ENCODE measurements around the gene ING5.

ING5 gene

DNA sequence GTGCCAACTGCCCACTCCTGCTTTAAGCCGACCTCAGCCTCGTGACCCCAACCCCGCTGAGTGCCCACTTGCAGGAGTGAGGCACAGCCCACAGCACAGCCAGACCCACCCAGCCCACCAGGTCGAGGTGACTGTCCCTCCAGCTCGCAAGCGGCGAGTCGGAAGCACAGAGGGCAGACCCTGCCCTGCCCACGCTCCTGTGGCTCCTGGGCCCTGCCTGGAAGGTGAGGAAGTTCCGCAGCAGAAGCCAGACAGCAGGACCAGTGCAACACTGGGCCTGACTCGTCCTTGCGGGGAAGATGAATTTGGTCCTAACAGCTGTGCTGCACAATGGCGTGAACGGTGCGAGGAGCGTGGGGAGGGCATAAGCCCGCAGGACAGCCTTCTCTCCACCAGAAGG lies 25.2 kb upstream of the ING5 start:
- Histone ChIP-seq H3K4me1 (ENCODE audit: control insufficient read depth, insufficient read depth, low read length) (peaks cover 4% of the 10 kb centered on the region), H3K4me3 (ENCODE audit: low read length) (no peak overlapping the region), H3K36me3 (ENCODE audit: control insufficient read depth, insufficient read depth, low read length) (peaks cover 24% of the 10 kb centered on the region), H3K27me3 (ENCODE audit: control insufficient read depth, insufficient read depth, low read length) (no peaks in the 10 kb centered on the region), H3K9ac (ENCODE audit: low read length) (no peak overlapping the region), H3K27ac (ENCODE audit: low read depth, low read length) (no peak overlapping the region)

DNA sequence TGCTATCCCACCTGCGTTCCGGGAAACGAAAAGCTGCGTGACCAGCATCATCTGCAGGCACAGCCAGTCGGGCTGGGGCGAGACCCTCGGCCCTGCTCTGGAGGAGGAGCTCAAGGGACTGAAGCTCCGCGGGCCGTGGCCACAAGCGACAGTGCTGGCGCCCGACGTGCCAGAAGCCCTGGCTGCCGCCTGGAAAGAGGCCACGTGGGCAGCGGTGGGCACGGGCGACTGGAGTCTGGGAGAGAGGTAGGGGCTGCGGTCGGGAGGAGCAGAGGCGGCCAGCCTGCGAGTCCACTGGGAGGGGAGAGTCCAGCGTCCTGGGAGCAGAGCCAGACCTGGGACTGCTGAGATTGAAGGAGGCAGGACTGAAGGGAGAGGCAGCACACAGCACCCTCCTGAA lies 24.4 kb upstream of the ING5 start:
- H3K4me3 ChIP-seq (ENCODE audit: low read length) = no peak overlapping the region
- peaks cover 4% of the 10 kb centered on the region for H3K4me1 ChIP-seq (ENCODE audit: control insufficient read depth, insufficient read depth, low read length)
- H3K27me3 ChIP-seq (ENCODE audit: control insufficient read depth, insufficient read depth, low read length) = no peaks in the 10 kb centered on the region
- no peak overlapping the region for H3K27ac ChIP-seq (ENCODE audit: low read depth, low read length)
- peaks cover 18% of the 10 kb centered on the region for H3K36me3 ChIP-seq (ENCODE audit: control insufficient read depth, insufficient read depth, low read length)
- H3K9ac ChIP-seq (ENCODE audit: low read length) = no peak overlapping the region

DNA sequence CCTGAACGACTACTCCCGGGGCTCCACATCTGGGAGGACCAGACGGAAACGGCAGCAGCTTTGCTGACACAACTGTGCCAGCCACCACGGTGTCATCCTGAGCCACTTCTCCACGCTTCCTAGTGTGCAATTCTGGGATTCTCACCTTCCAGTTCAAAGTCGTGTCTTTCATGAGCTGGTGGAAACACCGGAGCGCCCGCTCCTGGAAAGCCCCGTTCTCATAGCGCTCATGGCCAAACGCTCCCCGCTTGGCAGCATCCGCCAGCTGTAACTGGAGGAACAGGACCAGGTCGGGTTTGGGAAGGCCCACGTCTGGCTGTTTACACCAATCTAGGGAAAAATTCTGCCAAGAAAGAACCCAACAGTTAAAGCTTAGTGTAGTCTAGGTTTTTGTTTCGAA lies 23.5 kb upstream of the ING5 start:
- Histone ChIP-seq H3K36me3 (ENCODE audit: control insufficient read depth, insufficient read depth, low read length) (peaks cover 17% of the 10 kb centered on the region), H3K27me3 (ENCODE audit: control insufficient read depth, insufficient read depth, low read length) (no peaks in the 10 kb centered on the region), H3K27ac (ENCODE audit: low read depth, low read length) (no peak overlapping the region)

DNA sequence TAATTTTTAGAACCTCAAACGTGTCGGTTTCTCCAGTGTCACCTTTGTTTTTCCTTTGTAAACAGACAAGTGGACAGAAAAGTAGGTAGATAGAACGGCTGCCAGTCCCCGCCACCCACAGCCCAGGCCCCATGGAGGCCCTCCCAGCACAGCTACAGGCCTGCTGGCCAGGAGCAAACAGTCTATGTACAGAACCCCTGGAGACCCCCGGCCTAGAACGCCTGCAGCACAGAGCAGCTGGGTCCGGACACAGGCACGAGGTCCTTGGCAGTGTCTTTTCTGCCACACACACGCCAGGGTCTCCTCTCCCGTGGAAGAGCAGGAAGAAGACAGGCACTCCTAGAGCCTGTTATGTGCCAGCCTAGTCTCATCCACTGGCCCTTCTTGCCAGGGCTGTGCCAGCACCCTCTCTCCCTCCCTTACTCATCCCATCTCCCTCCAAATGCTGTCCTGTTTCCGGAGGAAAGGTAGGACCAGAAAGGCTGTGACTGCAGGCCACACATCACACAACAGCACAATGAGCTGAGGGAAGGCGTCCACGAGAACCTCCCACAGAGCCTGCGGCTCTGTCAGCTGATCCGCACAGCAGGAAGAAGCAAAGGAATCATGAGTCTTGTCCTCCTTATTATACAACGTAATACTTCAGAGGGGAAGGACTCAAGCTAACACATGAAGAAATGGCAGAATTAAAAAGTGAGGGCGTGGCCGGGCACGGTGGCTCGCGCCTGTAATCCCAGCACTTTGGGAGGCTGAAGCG lies 22.9 kb upstream of the ING5 start:
- Histone ChIP-seq H3K27ac (ENCODE audit: low read depth, low read length) (no peak overlapping the region), H3K36me3 (ENCODE audit: control insufficient read depth, insufficient read depth, low read length) (peaks cover 16% of the 10 kb centered on the region)

More for the DNA sequence above, 23.5 kb upstream of the ING5 start:
- Histone ChIP-seq H3K4me1 (ENCODE audit: control insufficient read depth, insufficient read depth, low read length) (peaks cover 4% of the 10 kb centered on the region), H3K9ac (ENCODE audit: low read length) (no peak overlapping the region), H3K4me3 (ENCODE audit: low read length) (no peak overlapping the region)

DNA sequence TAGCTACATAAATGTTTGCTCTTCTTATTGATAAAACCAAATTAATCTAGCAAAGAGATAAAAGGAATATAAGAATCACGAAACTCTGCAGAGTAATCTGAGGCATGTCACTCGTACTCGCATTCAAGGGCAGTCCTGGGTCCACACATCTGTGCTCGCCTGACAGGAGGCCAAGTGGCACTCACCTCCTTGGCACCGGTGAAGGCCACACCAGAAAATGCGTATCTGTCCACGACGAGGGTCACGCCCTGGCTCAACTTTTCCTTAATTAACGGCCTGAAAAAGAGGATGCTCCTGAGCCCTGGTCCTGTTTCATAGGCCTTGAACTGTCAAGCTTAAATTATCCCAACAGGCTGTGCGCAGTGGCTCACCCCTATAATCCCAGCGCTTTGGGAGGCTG lies 21.8 kb upstream of the ING5 start:
- peaks cover 14% of the 10 kb centered on the region for H3K36me3 ChIP-seq (ENCODE audit: control insufficient read depth, insufficient read depth, low read length)
- H3K4me3 ChIP-seq (ENCODE audit: low read length) = no peak overlapping the region
- peaks cover 4% of the 10 kb centered on the region for H3K4me1 ChIP-seq (ENCODE audit: control insufficient read depth, insufficient read depth, low read length)
- no peak overlapping the region for H3K9ac ChIP-seq (ENCODE audit: low read length)
- H3K27me3 ChIP-seq (ENCODE audit: control insufficient read depth, insufficient read depth, low read length) = no peaks in the 10 kb centered on the region
- H3K27ac ChIP-seq (ENCODE audit: low read depth, low read length) = no peak overlapping the region

More for the DNA sequence above, 22.9 kb upstream of the ING5 start:
- Histone ChIP-seq H3K9ac (ENCODE audit: low read length) (no peak overlapping the region), H3K27me3 (ENCODE audit: control insufficient read depth, insufficient read depth, low read length) (no peaks in the 10 kb centered on the region), H3K4me1 (ENCODE audit: control insufficient read depth, insufficient read depth, low read length) (peaks cover 4% of the 10 kb centered on the region), H3K4me3 (ENCODE audit: low read length) (no peak overlapping the region)

DNA sequence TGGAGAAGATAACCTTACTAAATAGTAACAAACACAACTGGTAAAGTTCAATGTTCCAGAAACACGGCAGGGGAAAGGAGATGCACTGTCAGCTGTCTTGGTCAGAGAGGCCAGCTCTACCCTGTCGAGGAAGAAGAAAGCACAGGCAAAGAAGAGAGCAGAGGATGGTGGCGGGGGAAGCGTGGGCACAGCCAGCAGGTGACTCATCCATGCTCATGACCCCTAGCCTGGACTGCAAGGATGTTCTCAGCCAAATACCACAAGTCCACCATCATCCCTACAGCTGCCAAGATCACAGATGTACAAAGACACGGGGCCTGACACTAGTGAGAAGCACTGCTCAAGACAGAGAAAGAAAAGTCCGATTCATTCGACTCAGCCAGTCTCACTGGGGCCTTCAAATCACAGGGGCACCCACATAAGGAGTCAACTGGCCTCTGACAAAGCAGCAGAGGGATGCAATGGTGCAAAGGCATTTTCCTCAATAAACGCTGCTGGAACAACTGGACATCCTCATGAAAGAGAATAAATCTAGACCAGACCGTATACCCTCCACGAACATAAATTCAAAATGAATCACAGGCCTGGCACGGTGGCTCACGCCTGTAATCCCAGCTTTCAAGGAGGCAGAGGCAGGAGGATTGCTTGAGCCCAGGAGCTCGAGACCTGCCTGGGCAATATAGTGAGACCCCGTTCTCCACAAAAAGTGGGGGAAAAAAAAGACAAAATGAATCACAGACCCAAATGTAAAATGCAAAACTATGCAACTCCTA lies 20.8 kb upstream of the ING5 start:
- Histone ChIP-seq H3K36me3 (ENCODE audit: control insufficient read depth, insufficient read depth, low read length) (peaks cover 12% of the 10 kb centered on the region), H3K27ac (ENCODE audit: low read depth, low read length) (no peak overlapping the region), H3K4me1 (ENCODE audit: control insufficient read depth, insufficient read depth, low read length) (peaks cover 4% of the 10 kb centered on the region), H3K27me3 (ENCODE audit: control insufficient read depth, insufficient read depth, low read length) (no peaks in the 10 kb centered on the region), H3K4me3 (ENCODE audit: low read length) (no peak overlapping the region), H3K9ac (ENCODE audit: low read length) (no peak overlapping the region)

DNA sequence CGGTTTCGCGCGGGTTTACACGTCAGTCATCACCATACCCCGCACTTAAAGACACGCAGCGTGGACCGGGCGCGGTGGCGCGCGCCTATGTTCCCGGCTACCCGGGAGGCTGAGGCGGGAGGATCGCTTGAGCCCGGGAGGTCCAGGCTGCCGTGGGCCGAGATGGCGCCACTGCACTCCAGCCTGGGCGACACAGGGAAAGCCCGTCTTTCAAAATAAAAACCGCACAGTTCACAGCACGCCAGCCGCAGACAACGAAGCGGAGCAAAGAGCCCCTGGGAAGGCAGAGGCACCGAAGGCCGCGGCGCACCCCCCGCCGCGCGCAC lies 15.6 kb upstream of the ING5 start:
- no peaks in the 10 kb centered on the region for H3K27me3 ChIP-seq (ENCODE audit: control insufficient read depth, insufficient read depth, low read length)
- peak overlapping the region; percentile 85 for H3K4me3 ChIP-seq (ENCODE audit: low read length)
- H3K9ac ChIP-seq (ENCODE audit: low read length) = peak overlapping the region; percentile 19
- no peak overlapping the region for H3K27ac ChIP-seq (ENCODE audit: low read depth, low read length)
- peaks cover 8% of the 10 kb centered on the region for H3K36me3 ChIP-seq (ENCODE audit: control insufficient read depth, insufficient read depth, low read length)
- H3K4me1 ChIP-seq (ENCODE audit: control insufficient read depth, insufficient read depth, low read length) = peaks cover 6% of the 10 kb centered on the region

DNA sequence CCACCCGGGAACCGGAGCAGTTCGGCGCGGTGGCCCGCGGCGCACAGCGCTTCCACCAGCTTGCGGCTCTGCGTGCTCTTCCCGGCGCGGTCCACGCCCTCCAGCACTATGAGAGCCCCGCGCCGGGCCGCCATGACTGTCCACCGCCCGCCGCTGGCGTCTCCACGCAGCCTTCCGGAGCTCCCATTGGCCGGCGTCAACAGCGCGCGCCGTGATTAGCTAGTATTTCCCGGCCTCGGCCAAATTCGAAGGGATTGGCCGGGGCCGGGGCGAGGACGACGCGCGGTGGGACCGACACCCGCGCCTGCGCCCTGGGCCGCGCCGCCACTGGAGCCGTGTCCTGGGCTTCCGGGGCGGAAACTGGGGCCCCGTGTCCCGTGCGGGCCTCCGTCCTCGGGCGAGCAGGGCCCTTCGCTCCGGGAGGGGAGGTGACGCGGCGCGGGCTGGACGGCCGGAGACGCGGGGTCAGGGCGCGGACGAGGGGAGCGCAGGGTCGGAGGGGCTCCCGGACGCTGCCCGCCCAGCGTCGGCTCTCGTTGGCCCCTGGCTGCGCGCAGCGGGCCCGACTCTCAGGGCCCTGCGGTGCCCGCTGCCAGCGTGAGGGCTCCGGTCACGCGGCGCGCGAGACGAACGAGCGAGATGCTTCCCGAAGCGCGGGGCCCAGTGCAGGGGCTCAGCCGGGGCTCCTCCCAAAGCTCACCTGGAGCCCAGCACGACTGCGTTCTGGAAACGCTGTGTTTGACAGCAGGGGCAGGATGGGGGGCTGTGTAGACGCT lies 15.0 kb upstream of the ING5 start, which contains the start of gene DTYMK:
Gene DTYMK (minus strand): TSS at position 166 of the 776 bp plus-strand sequence. CDS start 32 bp downstream, at position 134.
- H3K27ac ChIP-seq (ENCODE audit: low read depth, low read length) = peak within 1 kb of the TSS; percentile 90
- peaks cover 8% of the 10 kb centered on the region for H3K36me3 ChIP-seq (ENCODE audit: control insufficient read depth, insufficient read depth, low read length)

DNA sequence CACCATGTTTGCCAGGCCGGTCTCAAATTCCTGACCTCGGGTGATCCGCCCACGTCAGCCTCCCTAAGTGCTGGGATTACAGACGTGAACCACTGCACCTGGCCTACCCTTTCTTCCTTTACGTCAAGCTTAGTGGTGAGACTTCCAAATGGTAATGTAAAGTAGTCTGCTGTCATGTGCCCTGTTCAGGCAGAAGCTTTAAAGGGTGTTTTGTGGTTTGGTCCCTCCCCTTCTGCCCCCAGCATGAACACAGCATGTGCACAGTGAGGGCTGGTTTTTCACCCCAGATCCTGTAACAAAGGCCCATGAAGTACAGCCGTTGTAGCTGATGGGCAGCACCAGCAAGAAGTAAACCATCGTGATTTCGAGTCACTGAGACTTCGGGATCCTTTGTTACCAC lies 12.5 kb upstream of the ING5 start:
- H3K4me1 ChIP-seq (ENCODE audit: control insufficient read depth, insufficient read depth, low read length) = peaks cover 6% of the 10 kb centered on the region
- no peaks in the 10 kb centered on the region for H3K27me3 ChIP-seq (ENCODE audit: control insufficient read depth, insufficient read depth, low read length)
- H3K36me3 ChIP-seq (ENCODE audit: control insufficient read depth, insufficient read depth, low read length) = peaks cover 9% of the 10 kb centered on the region
- H3K27ac ChIP-seq (ENCODE audit: low read depth, low read length) = no peak overlapping the region
- H3K9ac ChIP-seq (ENCODE audit: low read length) = no peak overlapping the region
- H3K4me3 ChIP-seq (ENCODE audit: low read length) = no peak overlapping the region

More for the DNA sequence above, 15.0 kb upstream of the ING5 start, which contains the start of gene DTYMK:
- Histone ChIP-seq H3K4me3 (ENCODE audit: low read length) (peak within 1 kb of the TSS; percentile 98), H3K9ac (ENCODE audit: low read length) (peak within 1 kb of the TSS; percentile 54), H3K4me1 (ENCODE audit: control insufficient read depth, insufficient read depth, low read length) (peaks cover 6% of the 10 kb centered on the region), H3K27me3 (ENCODE audit: control insufficient read depth, insufficient read depth, low read length) (no peaks in the 10 kb centered on the region)

DNA sequence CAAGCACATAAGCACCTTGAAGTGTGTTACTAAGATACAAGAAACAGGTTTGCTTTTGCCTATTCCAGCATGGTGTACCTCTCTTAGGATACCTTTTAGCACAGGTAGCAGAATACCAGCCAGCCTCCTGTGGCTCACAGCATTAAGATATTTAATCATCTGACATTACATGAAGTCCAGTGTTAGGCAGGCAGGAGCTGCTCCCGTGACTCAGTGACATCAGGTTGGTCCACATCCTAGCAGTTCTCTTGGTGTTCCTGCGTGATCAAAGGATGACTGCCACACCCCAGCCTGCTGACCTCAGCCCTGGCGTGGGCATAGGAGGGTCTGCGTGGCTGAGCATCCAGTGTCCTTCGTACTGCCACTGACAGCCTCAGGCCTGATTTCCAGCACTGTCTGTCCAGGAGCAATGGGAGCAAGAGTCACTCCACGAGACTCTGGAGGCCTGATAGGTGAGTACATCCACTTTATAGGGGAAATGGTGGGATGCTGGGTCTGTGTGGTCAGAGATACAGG lies 11.6 kb upstream of the ING5 start:
- Histone ChIP-seq H3K4me1 (ENCODE audit: control insufficient read depth, insufficient read depth, low read length) (peaks cover 6% of the 10 kb centered on the region), H3K27me3 (ENCODE audit: control insufficient read depth, insufficient read depth, low read length) (no peaks in the 10 kb centered on the region), H3K9ac (ENCODE audit: low read length) (no peak overlapping the region), H3K36me3 (ENCODE audit: control insufficient read depth, insufficient read depth, low read length) (peaks cover 9% of the 10 kb centered on the region), H3K27ac (ENCODE audit: low read depth, low read length) (no peak overlapping the region), H3K4me3 (ENCODE audit: low read length) (no peak overlapping the region)

DNA sequence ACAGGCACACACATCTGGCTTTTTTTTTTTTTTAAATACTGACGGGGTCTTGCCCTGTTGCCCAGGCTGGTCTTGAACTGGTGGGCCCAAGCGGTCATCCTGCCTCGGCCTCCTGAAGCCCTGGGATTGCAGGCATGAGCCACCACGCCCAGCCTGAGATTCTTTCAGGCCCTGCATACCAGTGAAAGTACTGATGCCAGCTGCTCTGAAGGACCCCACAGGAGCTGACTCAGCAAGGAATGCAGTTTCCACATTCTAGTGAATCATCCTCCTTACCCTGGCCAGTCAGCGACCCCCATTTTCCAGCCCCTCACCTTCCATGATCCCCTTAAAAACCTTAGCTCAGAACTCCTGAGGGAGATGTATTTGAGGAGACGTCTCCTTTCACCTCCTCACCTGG lies 9.4 kb upstream of the ING5 start:
- Histone ChIP-seq H3K4me1 (ENCODE audit: control insufficient read depth, insufficient read depth, low read length) (peaks cover 6% of the 10 kb centered on the region), H3K36me3 (ENCODE audit: control insufficient read depth, insufficient read depth, low read length) (peaks cover 9% of the 10 kb centered on the region), H3K27ac (ENCODE audit: low read depth, low read length) (no peak overlapping the region), H3K27me3 (ENCODE audit: control insufficient read depth, insufficient read depth, low read length) (no peaks in the 10 kb centered on the region), H3K9ac (ENCODE audit: low read length) (no peak overlapping the region), H3K4me3 (ENCODE audit: low read length) (no peak overlapping the region)

DNA sequence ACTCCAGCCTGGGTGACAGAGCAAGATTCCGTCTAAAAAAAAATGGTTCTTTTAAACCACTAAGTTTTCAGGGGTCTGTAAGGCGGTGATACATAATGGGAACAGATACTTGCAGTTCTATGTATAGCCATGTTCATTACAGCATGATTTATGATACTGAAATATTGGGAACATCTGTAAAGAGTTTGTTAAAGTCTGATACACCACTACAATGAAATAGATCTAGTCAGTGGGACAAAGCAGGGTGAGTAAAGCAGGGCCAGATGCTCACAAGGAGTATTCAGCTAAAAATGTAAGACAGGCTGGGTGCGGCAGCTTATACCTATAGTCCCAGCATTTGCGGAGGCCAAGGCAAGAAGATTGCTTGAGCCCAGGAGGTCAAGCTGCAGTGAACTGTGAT lies 6.2 kb upstream of the ING5 start:
- no peaks in the 10 kb centered on the region for H3K4me1 ChIP-seq (ENCODE audit: control insufficient read depth, insufficient read depth, low read length)
- H3K27me3 ChIP-seq (ENCODE audit: control insufficient read depth, insufficient read depth, low read length) = no peaks in the 10 kb centered on the region
- H3K9ac ChIP-seq (ENCODE audit: low read length) = no peak overlapping the region
- H3K4me3 ChIP-seq (ENCODE audit: low read length) = no peak overlapping the region
- peaks cover 5% of the 10 kb centered on the region for H3K36me3 ChIP-seq (ENCODE audit: control insufficient read depth, insufficient read depth, low read length)
- H3K27ac ChIP-seq (ENCODE audit: low read depth, low read length) = no peak overlapping the region

All from rectal smooth muscle tissue (tissue), 1 donor.